ENCODE results near the gene SMIM1.

Gene SMIM1

GRCh38 chr1:3772715-3773571, at the start of gene SMIM1:
SMIM1 (plus strand) TSS chr1:3772749; CDS start chr1:3775374, 2,625 bp downstream.
- no peak for DNase-seq (ENCODE audit: low read depth)

GRCh38 chr1:3722846-3723245, 49.7 kb upstream of the SMIM1 start:
- DNase-seq (ENCODE audit: low read depth) = no peak

- DNase-seq (ENCODE audit: low read depth) = peak; percentile 20
These were observed 48.0 kb upstream of the SMIM1 start for GRCh38 chr1:3724416-3725030.

- no peak for DNase-seq (ENCODE audit: low read depth)
These were observed 47.2 kb upstream of the SMIM1 start for GRCh38 chr1:3725366-3725765.

- DNase-seq (ENCODE audit: low read depth) = no peak
These were observed 45.3 kb upstream of the SMIM1 start for GRCh38 chr1:3727042-3727824.

- DNase-seq (ENCODE audit: low read depth) = no peak
These were observed 44.4 kb upstream of the SMIM1 start for GRCh38 chr1:3727825-3728776.

- DNase-seq (ENCODE audit: low read depth) = no peak
These were observed 42.7 kb upstream of the SMIM1 start for GRCh38 chr1:3729594-3730542.

- DNase-seq (ENCODE audit: low read depth) = no peak
These were observed 41.9 kb upstream of the SMIM1 start for GRCh38 chr1:3730543-3731247.

GRCh38 chr1:3731583-3732433, 40.7 kb upstream of the SMIM1 start:
- DNase-seq (ENCODE audit: low read depth) = no peak

GRCh38 chr1:3732434-3733093, 40.0 kb upstream of the SMIM1 start:
- no peak for DNase-seq (ENCODE audit: low read depth)

- no peak for DNase-seq (ENCODE audit: low read depth)
These were observed 39.3 kb upstream of the SMIM1 start for GRCh38 chr1:3733094-3733882.

- no peak for DNase-seq (ENCODE audit: low read depth)
These were observed 38.5 kb upstream of the SMIM1 start for GRCh38 chr1:3733883-3734589.

GRCh38 chr1:3734602-3735001, 37.9 kb upstream of the SMIM1 start:
- no peak for DNase-seq (ENCODE audit: low read depth)

GRCh38 chr1:3735027-3735681, 37.4 kb upstream of the SMIM1 start:
- no peak for DNase-seq (ENCODE audit: low read depth)

- no peak for DNase-seq (ENCODE audit: low read depth)
These were observed 36.9 kb upstream of the SMIM1 start for GRCh38 chr1:3735688-3736087.

GRCh38 chr1:3736131-3736561, 36.4 kb upstream of the SMIM1 start:
- DNase-seq (ENCODE audit: low read depth) = no peak
